Spleen (tissue), 7 donors: ENCODE data around the gene C7orf33.

Experiments used
- CTCF ChIP-seq, 11 experiments: fragments of 200-600 bp in 7 of 11; fragments of 450-650 bp in 4 of 11; sonication (generic) in 4 of 11; IDR thresholded peaks in 8 of 11; conservative IDR thresholded peaks in 3 of 11; 1 replicate in 7 of 11; 2 replicates in 4 of 11; pipeline versions ENCODE4 v1.4.0 to v1.8.0; 2016 to 2021; ENCODE audit warnings: antibody characterized with exemption in 11 of 11, inconsistent platforms in 4 of 11, mild to moderate bottlenecking in 1 of 11
- POLR2A ChIP-seq, 3 donors: fragments of 450-650 bp; IDR thresholded peaks; one replicate each; pipeline ENCODE4 v1.5.1; 2017; ENCODE audit warnings: antibody characterized with exemption in 3 of 3, mild to moderate bottlenecking in 1 of 3
- POLR2AphosphoS5 ChIP-seq, 3 donors: sonication (generic); formaldehyde crosslinking; IDR thresholded peaks; one replicate each; pipeline ENCODE4 v1.5.1; 2017; ENCODE audit warnings: antibody characterized with exemption in 3 of 3
- donor health status: DM: no; HTN: no; CAD: no; lungs with moderate emphysema.
- donor health status: DM: no; HTN: no; CAD: no.
- donor health status: DM: no; HTN: no; CAD: no.

GRCh38 chr7:148630078-148630477 lies 39.5 kb downstream of the C7orf33 start:
- TF ChIP-seq POLR2AphosphoS5 (IDR thresholded peaks at IDR 0.05) (no peak), CTCF (IDR thresholded peaks at IDR 0.05 in 8 of 11, conservative IDR thresholded peaks at IDR 0.05 in 3 of 11) (no peak), POLR2A (IDR thresholded peaks at IDR 0.05) (no peak)
